Left renal pelvis (tissue), 4 donors: ENCODE measurements around the gene GRK4. TPM values are rescaled to one million over a fixed set of nuclear protein-coding genes. Genes with fewer than 3 reads are reported as not detected.

Experiments used
- DNase-seq, 4 donors: peaks; one replicate each; pipeline ENCODE4 v3.0.0-alpha.2; 2013; ENCODE audit warnings: low read depth in 4 of 4, low spot score in 3 of 4
- polyA plus RNA-seq, 4 donors: library from polyadenylated mRNA; unstranded; fragments of 120-200 nt; gene quantifications; one replicate each; pipeline ENCODE4 v1.2.1, GENCODE V29; 2013; ENCODE audit not compliant: insufficient read length in 4 of 4

The GRK4 gene
- polyA plus RNA-seq, 4 donors, result 6.6 to 11.5 (median 9.1) TPM

- DNase-seq, result no peak
Measured at GRCh38 chr4:3054169-3054759, 90.9 kb downstream of the GRK4 start.

GRCh38 chr4:3059943-3060342 lies 96.6 kb downstream of the GRK4 start:
- no peak for DNase-seq

GRCh38 chr4:3060946-3061345 lies 97.6 kb downstream of the GRK4 start:
- no peak for DNase-seq

- DNase-seq, result no peak
Measured at GRCh38 chr4:3062471-3062870, 99.1 kb downstream of the GRK4 start.

GRCh38 chr4:3065551-3065950 lies 102.2 kb downstream of the GRK4 start:
- DNase-seq, result no peak

GRCh38 chr4:3066836-3067400 lies 103.5 kb downstream of the GRK4 start:
- no peak for DNase-seq

GRCh38 chr4:3067473-3068001 lies 104.2 kb downstream of the GRK4 start:
- no peak for DNase-seq

GRCh38 chr4:3069661-3070199 lies 106.4 kb downstream of the GRK4 start:
- no peak for DNase-seq

GRCh38 chr4:3070709-3071500 lies 107.5 kb downstream of the GRK4 start:
- no peak for DNase-seq

GRCh38 chr4:3071811-3072210 lies 108.4 kb downstream of the GRK4 start:
- no peak for DNase-seq

GRCh38 chr4:3073158-3074077 lies 110.0 kb downstream of the GRK4 start:
- DNase-seq, result no peak

- peak; percentile 91 to 95 (median 94) for DNase-seq
Measured at GRCh38 chr4:3074078-3074845, 110.9 kb downstream of the GRK4 start, which contains the start of the genes HTT and HTT-AS. Gene HTT, plus strand, starts transcription at chr4:3074681. Its CDS starts 145 bp downstream, at chr4:3074826. Gene HTT-AS, minus strand, starts transcription at chr4:3074538.

- peak; percentile 36 to 71 (median 58) for DNase-seq
Measured at GRCh38 chr4:3074846-3075651, 111.7 kb downstream of the GRK4 start.

- no peak for DNase-seq
Measured at GRCh38 chr4:3075652-3075981, 112.2 kb downstream of the GRK4 start.

- no peak for DNase-seq
Measured at GRCh38 chr4:3077796-3078195, 114.4 kb downstream of the GRK4 start.

GRCh38 chr4:3079694-3080123 lies 116.3 kb downstream of the GRK4 start:
- DNase-seq, result no peak

- no peak for DNase-seq
Measured at GRCh38 chr4:3082925-3083515, 119.6 kb downstream of the GRK4 start.

GRCh38 chr4:3083732-3084131 lies 120.4 kb downstream of the GRK4 start:
- no peak for DNase-seq
